HL-60/S4 (cell line): ENCODE measurements around the gene TMEM184B.

Experiments
- in situ Hi-C: fragments of 300-500 bp; cut with MboI; formaldehyde crosslinking; loops from 2 replicates; pipeline ENCODE4 v1.14.3; 2022; ENCODE audit warnings: low sequenced_read_pairs

The TMEM184B gene

GRCh38 chr22:38228873-38229740 lies 43.7 kb downstream of the TMEM184B start:
- in situ Hi-C loops = no loop called here

GRCh38 chr22:38228326-38228872 lies 44.4 kb downstream of the TMEM184B start:
- in situ Hi-C loops = no loop called here

- in situ Hi-C loops = no loop called here
These were observed 45.8 kb downstream of the TMEM184B start for GRCh38 chr22:38226853-38227649.

GRCh38 chr22:38223289-38223960 lies 49.4 kb downstream of the TMEM184B start:
- in situ Hi-C loops = no loop called here

GRCh38 chr22:38222797-38223119 lies 50.1 kb downstream of the TMEM184B start:
- in situ Hi-C loops = no loop called here

- in situ Hi-C loops = no loop called here
These were observed 50.7 kb downstream of the TMEM184B start for GRCh38 chr22:38221908-38222796.

GRCh38 chr22:38221407-38221806 lies 51.4 kb downstream of the TMEM184B start:
- in situ Hi-C loops = no loop called here

- in situ Hi-C loops = no loop called here
These were observed 52.0 kb downstream of the TMEM184B start for GRCh38 chr22:38220653-38221386.

- in situ Hi-C loops = no loop called here
These were observed 52.6 kb downstream of the TMEM184B start for GRCh38 chr22:38220163-38220562.

- in situ Hi-C loops = no loop called here
These were observed 53.2 kb downstream of the TMEM184B start for GRCh38 chr22:38219632-38220031.

- in situ Hi-C loops = no loop called here
These were observed 53.9 kb downstream of the TMEM184B start for GRCh38 chr22:38218661-38219622.

GRCh38 chr22:38215156-38216038 lies 57.4 kb downstream of the TMEM184B start:
- in situ Hi-C loops = no loop called here

- in situ Hi-C loops = no loop called here
These were observed 58.3 kb downstream of the TMEM184B start for GRCh38 chr22:38214302-38215056.

GRCh38 chr22:38213990-38214301 lies 58.9 kb downstream of the TMEM184B start:
- in situ Hi-C loops = no loop called here

- in situ Hi-C loops = no loop called here
These were observed 59.4 kb downstream of the TMEM184B start for GRCh38 chr22:38213319-38213989.

GRCh38 chr22:38212442-38212841 lies 60.4 kb downstream of the TMEM184B start:
- in situ Hi-C loops = no loop called here
